IMR-90 (cell line): ENCODE results near the gene RBM39. TPM values are rescaled to one million over a fixed set of nuclear protein-coding genes. Genes with fewer than 3 reads are reported as not detected.
"Not testable (repeated sequence)": the region's sequence is repeated elsewhere in the genome, so short reads cannot be mapped to it uniquely, and the experiment has no call there.

Experiments
- ATAC-seq: fragments of 200-7000 bp; cut with Tn5 transposase; 2 replicates; pipeline ENCODE4 v1.9.1; 2020; ENCODE audit warnings: low read depth, mild to moderate bottlenecking, moderate library complexity
- BruUV-seq: library from RNA; stranded (reverse); fragments of 400-500 nt; replicated peaks from 2 replicates; lab custom pipeline; 2021; lab: Mats Ljungman, UMichigan
- CTCF ChIA-PET: fragments of 300-600 bp; formaldehyde crosslinking; extraction: SDS; loops from one replicate; lab custom pipeline; 2021; ENCODE audit warnings: antibody characterized with exemption; lab: Yijun Ruan, JAX
- POLR2A ChIA-PET: fragments of 300-600 bp; sonication (Branson Sonifier 250); formaldehyde crosslinking; loops from one replicate; lab custom pipeline; 2022; ENCODE audit warnings: antibody characterized with exemption; ENCODE audit not compliant: unreplicated experiment; lab: Charles Lee
- DNase-seq: peaks from one replicate; pipeline ENCODE4 v3.0.0; 2013
- H2AFZ ChIP-seq: replicated peaks from 2 replicates; pipeline ENCODE3; 2013; ENCODE audit warnings: low read length, mild to moderate bottlenecking; ENCODE audit not compliant: poor library complexity
- H2AK5ac ChIP-seq: 2 replicates; pipeline ENCODE4 v1.6.1; 2013; ENCODE audit warnings: low read depth, low read length, inconsistent platforms
- H2AK9ac ChIP-seq: replicated peaks from 2 replicates; pipeline ENCODE3; 2013; ENCODE audit warnings: mild to moderate bottlenecking, low read depth, low read length, moderate library complexity; ENCODE audit not compliant: poor library complexity
- H2BK120ac ChIP-seq: 2 replicates; pipeline ENCODE4 v1.6.1; 2013; ENCODE audit warnings: low read depth, low read length, inconsistent platforms
- H2BK15ac ChIP-seq: 3 replicates; pipeline ENCODE4 v1.6.1; 2013; ENCODE audit warnings: low read depth, low read length, inconsistent platforms
- H2BK20ac ChIP-seq: 2 replicates; pipeline ENCODE4 v1.6.1; 2013; ENCODE audit warnings: low read depth, mild to moderate bottlenecking, inconsistent platforms, low read length, moderate library complexity
- H2BK5ac ChIP-seq: 2 replicates; pipeline ENCODE4 v1.6.1; 2013; ENCODE audit warnings: mild to moderate bottlenecking, low read depth, low read length, inconsistent platforms; ENCODE audit not compliant: poor library complexity, severe bottlenecking
- H3K14ac ChIP-seq: replicated peaks from 2 replicates; pipeline ENCODE4 v1.6.1; 2013; ENCODE audit warnings: low read depth, low read length, inconsistent platforms
- H3K18ac ChIP-seq: 2 replicates; pipeline ENCODE4 v1.6.1; 2013; ENCODE audit warnings: low read depth, low read length, control low read depth
- H3K23ac ChIP-seq: 2 replicates; pipeline ENCODE4 v1.6.1; 2013; ENCODE audit warnings: low read depth, low read length, inconsistent platforms
- H3K27ac ChIP-seq: 2 replicates; pipeline ENCODE4 v1.5.1; 2013; ENCODE audit warnings: mild to moderate bottlenecking, control low read depth, low read length; ENCODE audit not compliant: insufficient read depth
- H3K27me3 ChIP-seq: 2 replicates; pipeline ENCODE4 v1.6.1; 2013; ENCODE audit warnings: low read length; ENCODE audit not compliant: control insufficient read depth, insufficient read depth
- H3K36me3 ChIP-seq: 2 replicates; pipeline ENCODE4 v1.6.1; 2013; ENCODE audit warnings: low read length, mixed read lengths; ENCODE audit not compliant: control insufficient read depth, insufficient read depth
- H3K4ac ChIP-seq: 2 replicates; pipeline ENCODE4 v1.6.1; 2013; ENCODE audit warnings: low read depth, low read length, inconsistent platforms
- H3K4me1 ChIP-seq: 2 replicates; pipeline ENCODE4 v1.6.1; 2013; ENCODE audit warnings: low read length, mixed read lengths; ENCODE audit not compliant: control insufficient read depth, insufficient read depth
- H3K4me2 ChIP-seq: 2 replicates; pipeline ENCODE4 v1.6.1; 2013; ENCODE audit warnings: low read depth, mild to moderate bottlenecking, control low read depth, low read length, moderate library complexity
- H3K4me3 ChIP-seq: 2 replicates; pipeline ENCODE4 v1.5.1; 2013; ENCODE audit warnings: low read depth, mild to moderate bottlenecking, control low read depth, low read length, moderate library complexity; ENCODE audit not compliant: insufficient read depth
- H3K56ac ChIP-seq: 2 replicates; pipeline ENCODE4 v1.6.1; 2013; ENCODE audit warnings: low read length, inconsistent platforms; ENCODE audit not compliant: insufficient read depth; ENCODE audit errors: extremely low read depth
- H3K79me1 ChIP-seq, 2 experiments: 2 replicates each; pipeline ENCODE4 v1.6.1; 2013; ENCODE audit warnings: low read length in 2 of 2, inconsistent platforms in 1 of 2, low read depth in 1 of 2
- H3K9ac ChIP-seq: 2 replicates; pipeline ENCODE4 v1.6.1; 2013; ENCODE audit warnings: low read depth, low read length, control low read depth
- H3K9me1 ChIP-seq: 2 replicates; pipeline ENCODE4 v1.6.1; 2013; ENCODE audit warnings: low read length, inconsistent platforms; ENCODE audit not compliant: insufficient read depth
- H3K9me3 ChIP-seq: 2 replicates; pipeline ENCODE4 v1.6.1; 2013; ENCODE audit warnings: low read length; ENCODE audit not compliant: control insufficient read depth, insufficient read depth
- H4K20me1 ChIP-seq: 2 replicates; pipeline ENCODE4 v1.6.1; 2013; ENCODE audit warnings: low read length, inconsistent platforms; ENCODE audit not compliant: insufficient read depth
- H4K5ac ChIP-seq: 2 replicates; pipeline ENCODE4 v1.6.1; 2013; ENCODE audit warnings: mild to moderate bottlenecking, low read depth, low read length, control low read depth
- H4K8ac ChIP-seq, 2 experiments: 2 replicates each; pipeline ENCODE4 v1.6.1; 2013; ENCODE audit warnings: low read depth in 2 of 2, low read length in 2 of 2, control low read depth in 1 of 2, inconsistent platforms in 1 of 2
- H4K91ac ChIP-seq: 2 replicates; pipeline ENCODE4 v1.6.1; 2013; ENCODE audit warnings: low read depth, low read length, inconsistent platforms; ENCODE audit not compliant: insufficient read depth
- WGBS, 2 experiments: methylation state at CpG; one replicate each; pipeline versions ENCODE4 v1.1.5 to v1.1.7; 2013; ENCODE audit warnings: missing lambda C conversion rate in 2 of 2; ENCODE audit not compliant: insufficient read length in 1 of 2; ENCODE audit errors: extremely low coverage in 2 of 2; 5-methylcytosine and 5-hydroxymethylcytosine counted together
- dilution Hi-C: fragments of 300-500 bp; cut with HindIII; formaldehyde crosslinking; loops from one replicate; pipeline ENCODE4 v1.14.3; 2018; ENCODE audit warnings: low sequenced_read_pairs; ENCODE audit not compliant: unreplicated experiment
- in situ Hi-C: fragments of 300-500 bp; cut with MboI; formaldehyde crosslinking; loops from 3 replicates; pipeline ENCODE4 v1.14.3; 2019; ENCODE audit warnings: low sequenced_read_pairs, inconsistent platforms, mixed read lengths
- intact Hi-C: fragments of 100-400 bp; cut with micrococcal nuclease; formaldehyde crosslinking; loops from 2 replicates; pipeline ENCODE4 v1.10.0; 2022
- polyA plus RNA-seq, 3 experiments: library from polyadenylated mRNA; depleted of rRNA; stranded (reverse); fragments of >200 nt; gene quantifications; 2 replicates each; pipeline ENCODE4 v1.2.3, GENCODE V29; 2012; ENCODE audit warnings: low replicate concordance in 1 of 3
- total RNA-seq: library from RNA; depleted of rRNA; stranded (reverse); fragments of >200 nt; gene quantifications from 2 replicates; pipeline ENCODE4 v1.2.3, GENCODE V29; 2012

The RBM39 gene
- total and polyA plus RNA-seq, 2 of the 4 experiments (the other 2 are of a cell fraction) = 106 to 166 TPM

DNA sequence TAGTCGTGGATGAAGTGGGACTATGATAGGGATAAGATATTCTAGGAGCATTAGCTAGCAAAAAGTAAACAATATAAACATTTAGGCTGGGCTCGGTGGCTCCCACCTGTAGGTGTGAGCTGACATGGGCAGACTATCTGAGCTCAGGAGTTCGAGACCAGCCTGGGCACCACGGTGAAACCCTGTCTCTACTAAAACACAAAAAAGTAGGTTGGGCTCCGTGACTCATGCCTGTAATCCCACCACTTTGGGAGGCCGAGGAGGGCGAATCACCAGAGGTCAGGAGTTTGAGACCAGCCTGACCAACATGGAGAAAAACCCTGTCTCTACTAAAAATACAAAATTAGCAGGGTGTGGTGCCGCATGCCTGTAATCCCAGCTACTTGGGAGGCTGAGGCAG lies 23.7 kb downstream of the RBM39 start:
- intact Hi-C loops, H4K8ac ChIP-seq, H3K27ac ChIP-seq, H3K4me3 ChIP-seq, H2AK5ac ChIP-seq, H3K9ac ChIP-seq, H2AFZ ChIP-seq, H3K56ac ChIP-seq, H2BK20ac ChIP-seq, H2AK9ac ChIP-seq, H3K4me2 ChIP-seq, H3K14ac ChIP-seq, BruUV-seq, H3K4me1 ChIP-seq, H2BK120ac ChIP-seq, H3K18ac ChIP-seq, H2BK15ac ChIP-seq, H3K27me3 ChIP-seq, H3K4ac ChIP-seq, dilution Hi-C loops, in situ Hi-C loops, DNase-seq, H3K9me3 ChIP-seq, H3K23ac ChIP-seq, H4K91ac ChIP-seq, H4K5ac ChIP-seq: not testable (repeated sequence)
- Histone ChIP-seq H3K79me1 (peaks cover 33 to 73% of the 10 kb centered on the region in 2 experiments), H4K20me1 (peaks cover 95% of the 10 kb centered on the region), H3K36me3 (peaks cover 82% of the 10 kb centered on the region), H2BK5ac (peak overlapping the region; percentile 2), H3K9me1 (peaks cover 11% of the 10 kb centered on the region)
- no CpG with 5 or more reads among the region's 8 CpGs for WGBS, 2 experiments
- ATAC-seq = peak; percentile 36
- ChIA-PET POLR2A (interaction anchor here (0.6 kb wide), 1 partner anchor 18 kb away, joined by 3 read pairs; no protein-coding TSS in a partner anchor), CTCF (interaction anchor here (1.4 kb wide), 1 partner anchor 16 kb away, joined by 3 read pairs; no protein-coding TSS in a partner anchor)
